Mesothelial cell of epicardium (in vitro differentiated cells): ENCODE measurements around the gene PSMA6. TPM values are rescaled to one million over a fixed set of nuclear protein-coding genes. Genes with fewer than 3 reads are reported as not detected.
A peak's percentile ranks its signal among the peaks of the same experiment; 100 is the strongest.
"Not testable (repeated sequence)": the region's sequence is repeated elsewhere in the genome, so short reads cannot be mapped to it uniquely, and the experiment has no call there.

ENCODE experiments used
- DNase-seq, 2 experiments: peaks; one replicate each; pipeline ENCODE4 v3.0.0; 2021; ENCODE audit warnings: low spot score in 2 of 2; ENCODE audit not compliant: unreplicated experiment in 2 of 2
- H3K27ac Mint-ChIP-seq: 2 replicates; pipeline ENCODE4 v1.8.0; 2021; ENCODE audit warnings: mixed read lengths
- H3K27me3 Mint-ChIP-seq: 2 replicates; pipeline ENCODE4 v1.8.0; 2021; ENCODE audit warnings: low read depth, mixed read lengths
- H3K36me3 Mint-ChIP-seq: 2 replicates; pipeline ENCODE4 v1.8.0; 2021; ENCODE audit warnings: mixed read lengths
- H3K4me1 Mint-ChIP-seq: 2 replicates; pipeline ENCODE4 v1.8.0; 2021; ENCODE audit warnings: mixed read lengths
- H3K4me3 Mint-ChIP-seq: 2 replicates; pipeline ENCODE4 v1.8.0; 2021; ENCODE audit warnings: mild to moderate bottlenecking, moderate library complexity, mixed read lengths
- H3K9me3 Mint-ChIP-seq: 2 replicates; pipeline ENCODE4 v1.8.0; 2021; ENCODE audit warnings: mixed read lengths
- total RNA-seq: library from RNA; stranded (reverse); gene quantifications from 3 replicates; pipeline ENCODE4 v1.2.1, GENCODE V29; 2021
- TF ChIP-seq, protein P1 (sequence below): fragments of 200-600 bp; sonication (generic); IDR thresholded peaks from one replicate; pipeline ENCODE4 v1.5.0; 2021; ENCODE audit warnings: antibody characterized with exemption; ENCODE audit not compliant: unreplicated experiment

PSMA6 gene
- total RNA-seq, 1 donor from 2014 or later, result 156 TPM

DNA sequence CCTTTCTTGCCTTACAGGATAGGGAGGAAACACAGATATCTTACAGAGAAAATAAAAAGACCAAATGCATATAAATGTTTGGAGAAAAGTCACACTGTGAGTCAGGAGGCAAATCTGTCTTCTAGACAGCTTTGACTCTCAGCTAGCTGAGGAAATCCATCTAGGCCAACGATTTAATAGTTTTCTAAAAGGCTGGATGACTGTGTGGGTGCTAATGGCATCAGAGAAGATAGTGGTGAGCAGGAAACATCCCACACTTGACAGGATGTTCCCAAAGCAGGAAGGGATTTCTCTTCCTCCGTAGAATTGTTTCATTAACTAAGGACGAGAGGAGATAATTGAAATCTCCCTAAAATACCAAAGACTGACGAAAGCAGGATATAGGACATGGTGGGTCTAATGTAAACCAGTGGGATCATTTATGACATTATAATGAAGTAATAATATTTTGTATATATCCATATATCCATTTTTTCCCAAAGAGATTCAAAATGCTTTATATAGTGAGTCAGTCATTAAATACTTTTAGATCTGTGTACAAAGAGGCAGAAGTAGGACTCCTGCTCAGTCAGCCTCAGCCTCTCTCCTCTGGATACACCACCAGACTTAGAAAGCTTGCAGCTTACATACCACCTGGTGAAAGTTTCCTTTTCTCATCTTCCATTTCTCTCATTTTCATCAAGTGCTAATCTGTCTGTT, 44.3 kb upstream of the PSMA6 start:
- peaks cover 3% of the 10 kb centered on the region for H3K9me3 Mint-ChIP-seq
- H3K4me3 Mint-ChIP-seq, result no peak overlapping the region
- peaks cover 4% of the 10 kb centered on the region for H3K36me3 Mint-ChIP-seq
- peaks cover 16% of the 10 kb centered on the region for H3K4me1 Mint-ChIP-seq
- TF ChIP-seq, protein P1, sequence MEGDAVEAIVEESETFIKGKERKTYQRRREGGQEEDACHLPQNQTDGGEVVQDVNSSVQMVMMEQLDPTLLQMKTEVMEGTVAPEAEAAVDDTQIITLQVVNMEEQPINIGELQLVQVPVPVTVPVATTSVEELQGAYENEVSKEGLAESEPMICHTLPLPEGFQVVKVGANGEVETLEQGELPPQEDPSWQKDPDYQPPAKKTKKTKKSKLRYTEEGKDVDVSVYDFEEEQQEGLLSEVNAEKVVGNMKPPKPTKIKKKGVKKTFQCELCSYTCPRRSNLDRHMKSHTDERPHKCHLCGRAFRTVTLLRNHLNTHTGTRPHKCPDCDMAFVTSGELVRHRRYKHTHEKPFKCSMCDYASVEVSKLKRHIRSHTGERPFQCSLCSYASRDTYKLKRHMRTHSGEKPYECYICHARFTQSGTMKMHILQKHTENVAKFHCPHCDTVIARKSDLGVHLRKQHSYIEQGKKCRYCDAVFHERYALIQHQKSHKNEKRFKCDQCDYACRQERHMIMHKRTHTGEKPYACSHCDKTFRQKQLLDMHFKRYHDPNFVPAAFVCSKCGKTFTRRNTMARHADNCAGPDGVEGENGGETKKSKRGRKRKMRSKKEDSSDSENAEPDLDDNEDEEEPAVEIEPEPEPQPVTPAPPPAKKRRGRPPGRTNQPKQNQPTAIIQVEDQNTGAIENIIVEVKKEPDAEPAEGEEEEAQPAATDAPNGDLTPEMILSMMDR, result no peak
- H3K27me3 Mint-ChIP-seq, result no peaks in the 10 kb centered on the region
- no peak for DNase-seq
- peak overlapping the region; percentile 65 for H3K27ac Mint-ChIP-seq

DNA sequence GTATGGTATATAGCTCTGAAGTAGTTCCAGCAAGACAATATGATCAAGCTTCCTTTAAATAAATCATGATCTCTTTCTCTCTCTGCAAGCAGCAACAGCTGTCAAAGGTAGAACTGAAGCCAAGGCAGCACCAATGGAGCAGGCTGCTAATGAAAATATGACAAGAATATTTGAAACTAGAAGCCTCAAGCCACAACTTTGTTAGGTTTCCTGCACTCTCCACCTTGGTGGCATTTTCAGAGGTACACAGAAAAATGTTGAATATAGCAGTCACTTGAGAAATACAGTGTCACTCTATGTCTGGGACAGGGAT, 43.8 kb upstream of the PSMA6 start:
- no peak for DNase-seq
- H3K9me3 Mint-ChIP-seq, result peaks cover 3% of the 10 kb centered on the region
- H3K27ac Mint-ChIP-seq, result peak overlapping the region; percentile 48
- H3K36me3 Mint-ChIP-seq, result peaks cover 4% of the 10 kb centered on the region
- no peaks in the 10 kb centered on the region for H3K27me3 Mint-ChIP-seq
- H3K4me3 Mint-ChIP-seq, result no peak overlapping the region
- TF ChIP-seq, protein P1, result no peak
- H3K4me1 Mint-ChIP-seq, result peaks cover 16% of the 10 kb centered on the region

DNA sequence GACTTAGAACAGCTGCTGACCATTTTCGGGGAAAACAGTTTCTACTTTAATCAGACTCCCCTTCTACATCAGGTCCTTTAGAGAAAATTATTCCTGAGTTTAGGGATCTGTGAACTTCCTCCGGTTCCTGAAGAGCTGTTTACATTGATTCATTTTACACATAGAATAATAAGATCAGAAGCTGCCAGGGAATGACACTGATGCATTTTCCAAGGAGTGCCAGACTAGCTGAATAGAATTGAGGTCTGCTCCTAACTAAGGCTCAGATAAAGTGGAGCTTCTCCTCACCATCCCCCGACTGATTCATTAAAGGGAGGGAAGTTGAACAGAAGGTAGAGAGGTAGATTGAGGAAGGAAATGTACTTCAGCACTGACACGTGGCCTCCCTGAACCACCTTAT, 41.9 kb upstream of the PSMA6 start:
- H3K4me1 Mint-ChIP-seq, result peaks cover 16% of the 10 kb centered on the region
- H3K4me3 Mint-ChIP-seq, result no peak overlapping the region
- DNase-seq, result no peak
- H3K27me3 Mint-ChIP-seq, result no peaks in the 10 kb centered on the region
- H3K27ac Mint-ChIP-seq, result no peak overlapping the region
- H3K9me3 Mint-ChIP-seq, result peaks cover 3% of the 10 kb centered on the region
- H3K36me3 Mint-ChIP-seq, result peaks cover 4% of the 10 kb centered on the region
- TF ChIP-seq, protein P1, result no peak

DNA sequence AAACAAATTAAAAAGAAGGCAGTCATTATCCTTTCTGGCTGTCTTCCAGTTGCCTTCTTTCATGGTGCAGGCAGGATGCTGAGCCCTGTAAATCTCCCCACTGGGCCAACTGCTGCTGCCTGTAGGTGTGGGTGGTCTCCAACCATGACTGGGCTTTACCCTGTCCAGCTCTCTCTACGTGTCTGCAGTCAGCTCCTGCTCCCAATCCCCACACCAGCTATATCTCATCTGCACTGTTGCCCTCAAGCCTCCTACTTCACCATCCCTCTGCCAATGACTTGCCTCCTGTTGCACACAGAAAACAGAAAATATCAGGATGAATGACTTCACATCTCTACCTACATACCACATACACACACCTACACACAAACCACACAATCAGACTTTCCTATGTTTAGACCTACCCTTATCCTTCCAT, 39.7 kb upstream of the PSMA6 start:
- H3K27me3 Mint-ChIP-seq, result no peaks in the 10 kb centered on the region

DNA sequence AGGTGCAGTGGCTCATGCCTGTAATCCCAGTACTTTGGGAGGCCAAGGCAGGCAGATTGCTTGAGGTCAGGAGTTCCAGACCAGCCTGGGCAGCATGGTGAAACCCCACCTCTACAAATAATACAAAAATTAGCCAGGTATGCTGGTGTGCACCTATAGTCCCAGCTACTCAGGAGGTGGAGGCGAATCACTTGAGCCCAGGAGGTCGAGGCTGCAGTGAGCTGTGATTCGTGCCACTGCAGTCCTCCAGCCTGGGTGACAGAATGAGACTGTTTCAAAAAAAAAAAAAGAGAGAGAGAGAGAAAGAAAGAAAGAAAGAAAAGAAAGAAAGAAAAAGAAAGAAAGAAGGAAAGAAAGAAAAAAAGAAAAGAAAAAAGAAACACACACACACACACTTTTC, 39.1 kb upstream of the PSMA6 start:
- H3K27me3 Mint-ChIP-seq, H3K4me3 Mint-ChIP-seq, H3K9me3 Mint-ChIP-seq, H3K4me1 Mint-ChIP-seq, H3K27ac Mint-ChIP-seq, H3K36me3 Mint-ChIP-seq, DNase-seq: not testable (repeated sequence)

More for the DNA sequence above, 39.7 kb upstream of the PSMA6 start:
- Mint-ChIP-seq H3K9me3 (peaks cover 3% of the 10 kb centered on the region), H3K4me3 (no peak overlapping the region), H3K4me1 (peaks cover 15% of the 10 kb centered on the region), H3K27ac (no peak overlapping the region), H3K36me3 (peaks cover 4% of the 10 kb centered on the region)
- no peak for DNase-seq
- TF ChIP-seq, protein P1, result no peak

DNA sequence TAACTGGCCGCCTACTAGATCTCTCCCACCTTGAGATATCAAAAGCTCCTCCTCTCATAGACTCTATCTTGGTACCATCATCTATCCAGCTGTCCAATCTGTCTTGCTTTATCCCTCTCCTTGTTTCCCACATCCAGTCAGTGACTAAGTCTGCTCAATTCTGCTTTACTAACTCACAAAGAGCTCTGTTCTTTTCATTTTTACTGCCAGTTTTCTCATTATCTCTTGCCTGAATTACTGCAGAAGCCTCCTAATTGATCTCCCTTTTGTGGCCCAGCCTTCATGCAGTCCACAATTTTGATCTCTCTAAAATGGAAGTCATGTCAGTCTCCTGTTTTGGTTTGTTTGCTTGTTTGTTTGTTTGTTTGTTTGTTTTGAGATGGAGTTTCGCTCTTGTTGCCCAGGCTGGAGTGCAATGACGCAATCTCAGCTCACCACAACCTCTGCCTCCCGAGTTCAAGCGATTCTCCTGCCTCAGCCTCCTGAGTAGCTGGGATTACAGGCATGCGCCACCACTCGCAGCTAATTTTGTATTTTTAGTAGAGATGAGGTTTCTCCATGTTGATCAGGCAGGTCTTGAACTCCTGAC, 38.1 kb upstream of the PSMA6 start:
- not testable (repeated sequence) for H3K27me3 Mint-ChIP-seq, H3K36me3 Mint-ChIP-seq, H3K4me1 Mint-ChIP-seq, H3K9me3 Mint-ChIP-seq, H3K4me3 Mint-ChIP-seq, DNase-seq, H3K27ac Mint-ChIP-seq
